HG03571 (cell line): ENCODE measurements around the gene C10orf95.

Source experiments
- ATAC-seq: cut with Tn5 transposase; IDR thresholded peaks from one replicate; pipeline ENCODE4 v1.9.1; 2021; ENCODE audit not compliant: unreplicated experiment

The C10orf95 gene

GRCh38 chr10:102435529-102436233, 15.7 kb downstream of the C10orf95 start:
- no peak for ATAC-seq

- no peak for ATAC-seq
Observed at GRCh38 chr10:102435133-102435497, 16.2 kb downstream of the C10orf95 start.

- no peak for ATAC-seq
Observed at GRCh38 chr10:102434394-102435132, 16.8 kb downstream of the C10orf95 start.

GRCh38 chr10:102433619-102434046, 17.7 kb downstream of the C10orf95 start:
- ATAC-seq, result no peak

GRCh38 chr10:102432162-102432950, 19.0 kb downstream of the C10orf95 start, which contains the start of gene CUEDC2:
Gene CUEDC2 (minus strand): TSS chr10:102432574. CDS start chr10:102425188, 7,386 bp downstream.
- peak; percentile 87 for ATAC-seq

- ATAC-seq, result no peak
Observed at GRCh38 chr10:102431452-102432124, 19.8 kb downstream of the C10orf95 start.

GRCh38 chr10:102429468-102429867, 21.9 kb downstream of the C10orf95 start:
- ATAC-seq, result no peak

- no peak for ATAC-seq
Observed at GRCh38 chr10:102426803-102427287, 24.5 kb downstream of the C10orf95 start.

GRCh38 chr10:102425444-102425843, 25.9 kb downstream of the C10orf95 start:
- no peak for ATAC-seq

GRCh38 chr10:102424916-102425315, 26.4 kb downstream of the C10orf95 start:
- no peak for ATAC-seq

- ATAC-seq, result no peak
Observed at GRCh38 chr10:102424145-102424544, 27.2 kb downstream of the C10orf95 start.

GRCh38 chr10:102423372-102423968, 27.9 kb downstream of the C10orf95 start:
- ATAC-seq, result no peak

GRCh38 chr10:102422545-102423129, 28.7 kb downstream of the C10orf95 start:
- ATAC-seq, result no peak

- ATAC-seq, result peak; percentile 0
Observed at GRCh38 chr10:102421757-102422512, 29.4 kb downstream of the C10orf95 start.

GRCh38 chr10:102421507-102421756, 29.9 kb downstream of the C10orf95 start:
- ATAC-seq, result no peak

- ATAC-seq, result peak; percentile 58
Observed at GRCh38 chr10:102420714-102421506, 30.4 kb downstream of the C10orf95 start, which contains the start of gene FBXL15. Gene FBXL15 (plus strand): TSS chr10:102420836. CDS start chr10:102421130, 294 bp downstream.

GRCh38 chr10:102420181-102420713, 31.1 kb downstream of the C10orf95 start:
- ATAC-seq, result no peak
